ENCODE results near the gene MTCL1. TPM values are rescaled to one million over a fixed set of nuclear protein-coding genes. Genes with fewer than 3 reads are reported as not detected.

Gene MTCL1
- total and polyA plus RNA-seq, 2 donors (not counting 1 experiment from before 2014, with no cell fraction given) = 35.0 to 56.0 TPM

DNA sequence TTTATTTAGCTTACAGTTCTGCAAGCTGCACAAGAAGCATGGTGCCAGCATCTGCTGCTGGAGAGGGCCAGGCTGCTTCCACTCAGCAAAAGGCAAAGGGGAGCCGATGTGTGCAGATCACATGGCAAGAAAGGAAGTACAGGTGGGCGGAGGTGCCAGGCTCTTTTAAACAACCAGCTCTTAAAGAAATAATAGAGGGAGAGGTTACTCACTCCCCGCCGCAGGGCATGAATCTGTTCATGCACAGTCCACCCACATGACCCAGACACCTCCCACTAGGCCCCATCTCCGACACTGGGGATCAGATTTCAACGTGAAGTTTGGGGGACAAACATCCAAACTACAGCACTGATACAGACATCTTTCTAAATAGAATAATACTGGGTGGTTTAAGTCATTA lies 105.8 kb downstream of the MTCL1 start:
- no peak overlapping the region for H3K27ac ChIP-seq (ENCODE audit: insufficient read depth, low read length)
- H3K36me3 ChIP-seq (ENCODE audit: control insufficient read depth, insufficient read depth, low read length) = peaks cover 14% of the 10 kb centered on the region

GRCh38 chr18:8812631-8813030 lies 107.3 kb downstream of the MTCL1 start:
- TF ChIP-seq EZH2 (IDR thresholded peaks at IDR 0.05; ENCODE audit: low read length, missing control alignments) = no peak
- no peak for TF ChIP-seq CTCF (conservative IDR thresholded peaks at IDR 0.05 in 1 of 2, IDR thresholded peaks at IDR 0.05 in 1 of 2; ENCODE audit: low read depth in 1 of 2, low read length in 2 of 2)
- H3K9me3 ChIP-seq (ENCODE audit: control insufficient read depth, insufficient read depth, low read depth, low read length) = no peaks in the 10 kb centered on the region
- H4K20me1 ChIP-seq (ENCODE audit: control insufficient read depth, extremely low read depth, insufficient read depth, low read length) = no peaks in the 10 kb centered on the region
- H2AFZ ChIP-seq (ENCODE audit: low read length) = no peak overlapping the region
- no peak overlapping the region for H3K4me2 ChIP-seq (ENCODE audit: extremely low read depth, insufficient read depth, low read length)
- H3K4me1 ChIP-seq (ENCODE audit: control insufficient read depth, extremely low read depth, insufficient read depth, low read length) = peaks cover 10% of the 10 kb centered on the region
- DNase-seq (ENCODE audit: low read depth in 2 of 2) = peak; percentile 40 to 84
- no peaks in the 10 kb centered on the region for H3K27me3 ChIP-seq (ENCODE audit: control insufficient read depth, insufficient read depth, low read length)
- no peaks in the 10 kb centered on the region for H3K79me2 ChIP-seq (ENCODE audit: control insufficient read depth, insufficient read depth, low read length)
- H3K4me3 ChIP-seq (replicated peaks in 1 of 4; ENCODE audit: control extremely low read depth in 1 of 4, insufficient read depth in 1 of 4, low read depth in 3 of 4, low read length in 4 of 4) = no peak overlapping the region
- H3K27ac ChIP-seq (ENCODE audit: insufficient read depth, low read length) = peak overlapping the region; percentile 52
- peaks cover 9% of the 10 kb centered on the region for H3K36me3 ChIP-seq (ENCODE audit: control insufficient read depth, insufficient read depth, low read length)
- H3K9ac ChIP-seq (ENCODE audit: insufficient read depth, low read length) = no peak overlapping the region

More for the DNA sequence above, 105.8 kb downstream of the MTCL1 start:
- Histone ChIP-seq H3K79me2 (ENCODE audit: control insufficient read depth, insufficient read depth, low read length) (no peaks in the 10 kb centered on the region), H3K4me3 (replicated peaks in 1 of 4; ENCODE audit: control extremely low read depth in 1 of 4, insufficient read depth in 1 of 4, low read depth in 3 of 4, low read length in 4 of 4) (no peak overlapping the region), H3K9ac (ENCODE audit: insufficient read depth, low read length) (no peak overlapping the region), H3K4me1 (ENCODE audit: control insufficient read depth, extremely low read depth, insufficient read depth, low read length) (peaks cover 10% of the 10 kb centered on the region), H4K20me1 (ENCODE audit: control insufficient read depth, extremely low read depth, insufficient read depth, low read length) (no peaks in the 10 kb centered on the region), H3K27me3 (ENCODE audit: control insufficient read depth, insufficient read depth, low read length) (no peaks in the 10 kb centered on the region), H2AFZ (ENCODE audit: low read length) (no peak overlapping the region), H3K9me3 (ENCODE audit: control insufficient read depth, insufficient read depth, low read depth, low read length) (no peaks in the 10 kb centered on the region), H3K4me2 (ENCODE audit: extremely low read depth, insufficient read depth, low read length) (no peak overlapping the region)
- no peak for DNase-seq (ENCODE audit: low read depth in 2 of 2)
- TF ChIP-seq EZH2 (IDR thresholded peaks at IDR 0.05; ENCODE audit: low read length, missing control alignments) = no peak
- TF ChIP-seq CTCF (conservative IDR thresholded peaks at IDR 0.05 in 1 of 2, IDR thresholded peaks at IDR 0.05 in 1 of 2; ENCODE audit: low read depth in 1 of 2, low read length in 2 of 2) = no peak

GRCh38 chr18:8813611-8814010 lies 108.3 kb downstream of the MTCL1 start:
- Histone ChIP-seq H3K4me3 (replicated peaks in 1 of 4; ENCODE audit: control extremely low read depth in 1 of 4, insufficient read depth in 1 of 4, low read depth in 3 of 4, low read length in 4 of 4) (no peak overlapping the region), H3K27me3 (ENCODE audit: control insufficient read depth, insufficient read depth, low read length) (no peaks in the 10 kb centered on the region), H2AFZ (ENCODE audit: low read length) (no peak overlapping the region), H3K27ac (ENCODE audit: insufficient read depth, low read length) (peak overlapping the region; percentile 52), H3K9ac (ENCODE audit: insufficient read depth, low read length) (no peak overlapping the region), H3K4me1 (ENCODE audit: control insufficient read depth, extremely low read depth, insufficient read depth, low read length) (peaks cover 10% of the 10 kb centered on the region), H4K20me1 (ENCODE audit: control insufficient read depth, extremely low read depth, insufficient read depth, low read length) (no peaks in the 10 kb centered on the region), H3K79me2 (ENCODE audit: control insufficient read depth, insufficient read depth, low read length) (no peaks in the 10 kb centered on the region), H3K4me2 (ENCODE audit: extremely low read depth, insufficient read depth, low read length) (peak overlapping the region; percentile 7), H3K36me3 (ENCODE audit: control insufficient read depth, insufficient read depth, low read length) (peaks cover 9% of the 10 kb centered on the region), H3K9me3 (ENCODE audit: control insufficient read depth, insufficient read depth, low read depth, low read length) (no peaks in the 10 kb centered on the region)
- DNase-seq (ENCODE audit: low read depth in 2 of 2) = peak; percentile 76 to 82
- TF ChIP-seq CTCF (conservative IDR thresholded peaks at IDR 0.05 in 1 of 2, IDR thresholded peaks at IDR 0.05 in 1 of 2; ENCODE audit: low read depth in 1 of 2, low read length in 2 of 2) (no peak), EZH2 (IDR thresholded peaks at IDR 0.05; ENCODE audit: low read length, missing control alignments) (no peak)
